ENCODE data around the gene ZNF680.

GRCh38 chr7:64608116-64608910 lies 45.4 kb upstream of the ZNF680 start:
- TF ChIP-seq, protein P1, sequence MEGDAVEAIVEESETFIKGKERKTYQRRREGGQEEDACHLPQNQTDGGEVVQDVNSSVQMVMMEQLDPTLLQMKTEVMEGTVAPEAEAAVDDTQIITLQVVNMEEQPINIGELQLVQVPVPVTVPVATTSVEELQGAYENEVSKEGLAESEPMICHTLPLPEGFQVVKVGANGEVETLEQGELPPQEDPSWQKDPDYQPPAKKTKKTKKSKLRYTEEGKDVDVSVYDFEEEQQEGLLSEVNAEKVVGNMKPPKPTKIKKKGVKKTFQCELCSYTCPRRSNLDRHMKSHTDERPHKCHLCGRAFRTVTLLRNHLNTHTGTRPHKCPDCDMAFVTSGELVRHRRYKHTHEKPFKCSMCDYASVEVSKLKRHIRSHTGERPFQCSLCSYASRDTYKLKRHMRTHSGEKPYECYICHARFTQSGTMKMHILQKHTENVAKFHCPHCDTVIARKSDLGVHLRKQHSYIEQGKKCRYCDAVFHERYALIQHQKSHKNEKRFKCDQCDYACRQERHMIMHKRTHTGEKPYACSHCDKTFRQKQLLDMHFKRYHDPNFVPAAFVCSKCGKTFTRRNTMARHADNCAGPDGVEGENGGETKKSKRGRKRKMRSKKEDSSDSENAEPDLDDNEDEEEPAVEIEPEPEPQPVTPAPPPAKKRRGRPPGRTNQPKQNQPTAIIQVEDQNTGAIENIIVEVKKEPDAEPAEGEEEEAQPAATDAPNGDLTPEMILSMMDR (conservative IDR thresholded peaks at IDR 0.05; ENCODE audit: low read length), result no peak
- TF ChIP-seq EZH2phosphoT487 (IDR thresholded peaks at IDR 0.05; ENCODE audit: borderline replicate concordance), result no peak

Data from Loucy (cell line).